ENCODE data around the gene ADI1. TPM values are rescaled to one million over a fixed set of nuclear protein-coding genes. Genes with fewer than 3 reads are reported as not detected.

Gene ADI1
- polyA plus RNA-seq, 1 of the 3 experiments (the other 2 are of a cell fraction), result 67.2 TPM

GRCh38 chr2:3494984-3495666 is 24.2 kb downstream of the ADI1 start:
- WGBS (ENCODE audit: low lambda C conversion rate), result 96% methylated on average over 13 of the region's 13 CpGs
- no peak overlapping the region for H3K27ac ChIP-seq (ENCODE audit: low read depth in 2 of 2, low read length in 1 of 2)
- H3F3A ChIP-seq (replicated peaks; ENCODE audit: insufficient read depth), result peaks cover 4% of the 10 kb centered on the region
- no peak overlapping the region for H3K9ac ChIP-seq
- no peak for TF ChIP-seq TCF12 (IDR thresholded peaks at IDR 0.05)
- no peak for TF ChIP-seq RAD21 (IDR thresholded peaks at IDR 0.05; ENCODE audit: low read length)
- TF ChIP-seq YY1 (IDR thresholded peaks at IDR 0.05; ENCODE audit: low read depth), result no peak
- no peak for TF ChIP-seq RFX5 (IDR thresholded peaks at IDR 0.05; ENCODE audit: low read length)
- TF ChIP-seq USF1 (IDR thresholded peaks at IDR 0.05; ENCODE audit: borderline replicate concordance, low read depth), result no peak
- no peak for TF ChIP-seq NRF1 (IDR thresholded peaks at IDR 0.05; ENCODE audit: low read depth, low read length)
- no peak for TF ChIP-seq IRF3 (IDR thresholded peaks at IDR 0.05; ENCODE audit: low read depth, low read length)
- no peak for TF ChIP-seq NFIC (IDR thresholded peaks at IDR 0.05; ENCODE audit: borderline replicate concordance)
- no peak for TF ChIP-seq POLR2AphosphoS5 (IDR thresholded peaks at IDR 0.05; ENCODE audit: low read depth, low read length)
- no peak for TF ChIP-seq ZBTB33 (IDR thresholded peaks at IDR 0.05; ENCODE audit: borderline replicate concordance, low read depth)
- no peak for TF ChIP-seq CHD2 (IDR thresholded peaks at IDR 0.05; ENCODE audit: low read length, partially characterized antibody)
- no peak for TF ChIP-seq FOSL2 (IDR thresholded peaks at IDR 0.05; ENCODE audit: borderline replicate concordance, low read depth)
- TF ChIP-seq PBX3 (IDR thresholded peaks at IDR 0.05), result no peak
- no peak for TF ChIP-seq FOXJ3 (CRISPR knock-in tag; IDR thresholded peaks at IDR 0.05)
- TF ChIP-seq RXRA (IDR thresholded peaks at IDR 0.05; ENCODE audit: borderline replicate concordance, low read depth), result no peak
- no peak for TF ChIP-seq GABPA (IDR thresholded peaks at IDR 0.05; ENCODE audit: low read depth)
- no peak for TF ChIP-seq REST (IDR thresholded peaks at IDR 0.05; ENCODE audit: low read depth, low read length)
- TF ChIP-seq SIN3A (IDR thresholded peaks at IDR 0.05; ENCODE audit: borderline replicate concordance, low read depth, low read length), result no peak
- TF ChIP-seq RCOR1 (IDR thresholded peaks at IDR 0.05; ENCODE audit: low read length), result no peak
- H3K36me3 ChIP-seq (replicated peaks in 1 of 2; ENCODE audit: control insufficient read depth in 1 of 2, insufficient read depth in 2 of 2, low read length in 1 of 2), result peaks cover 21 to 27% of the 10 kb centered on the region in 2 experiments
- POLR2A ChIA-PET, result no interaction called here
- H3K9me2 ChIP-seq, result no peaks in the 10 kb centered on the region
- CTCF ChIA-PET, result interaction anchor here (2.4 kb wide), 1 partner anchor 34 kb away, joined by 7 read pairs; no protein-coding TSS in a partner anchor
- H3K4me3 ChIP-seq (ENCODE audit: low read depth in 2 of 2, low read length in 1 of 2), result no peak overlapping the region
- H3K9me3 ChIP-seq, result no peaks in the 10 kb centered on the region
- DNase-seq, result peak; percentile 7
- no peak overlapping the region for H3K4me2 ChIP-seq
- peaks cover 0 to 9% of the 10 kb centered on the region in 2 experiments; a peak in 1 of 4 replicates for H3K4me1 ChIP-seq (ENCODE audit: control insufficient read depth in 1 of 2, insufficient read depth in 2 of 2, low read depth in 1 of 2, low read length in 1 of 2)
- H3K79me2 ChIP-seq (ENCODE audit: insufficient read depth), result no peaks in the 10 kb centered on the region
- no peaks in the 10 kb centered on the region for H3K27me3 ChIP-seq (ENCODE audit: insufficient read depth)
- H2AFZ ChIP-seq (ENCODE audit: low read depth), result no peak overlapping the region
- H4K20me1 ChIP-seq (ENCODE audit: insufficient read depth), result no peaks in the 10 kb centered on the region

Measured in SK-N-SH (cell line).